ENCODE measurements around the gene BCO2.
"Not testable (repeated sequence)": the region's sequence is repeated elsewhere in the genome, so short reads cannot be mapped to it uniquely, and the experiment has no call there.

The BCO2 gene

GRCh38 chr11:112165049-112165448 is 10.3 kb upstream of the BCO2 start:
- no peak for DNase-seq (ENCODE audit: low read depth in 1 of 2, low spot score in 1 of 2)

GRCh38 chr11:112166562-112166961 is 8.8 kb upstream of the BCO2 start:
- DNase-seq (ENCODE audit: low read depth in 1 of 2, low spot score in 1 of 2), result no peak

- DNase-seq (ENCODE audit: low read depth in 1 of 2, low spot score in 1 of 2), result no peak
Observed at GRCh38 chr11:112167145-112167544, 8.2 kb upstream of the BCO2 start, which contains the start of gene TEX12. Gene TEX12, plus strand, starts transcription at chr11:112167372. Its CDS starts 1,897 bp downstream, at chr11:112169269.

GRCh38 chr11:112172362-112172994 is 2.8 kb upstream of the BCO2 start:
- no peak for DNase-seq (ENCODE audit: low read depth in 1 of 2, low spot score in 1 of 2)

- no peak for DNase-seq (ENCODE audit: low read depth in 1 of 2, low spot score in 1 of 2)
Observed at GRCh38 chr11:112173152-112173551, 2.2 kb upstream of the BCO2 start.

GRCh38 chr11:112175599-112175952 is 264 bp downstream of the BCO2 start:
- no peak for DNase-seq (ENCODE audit: low read depth in 1 of 2, low spot score in 1 of 2)

GRCh38 chr11:112176077-112176476 is 765 bp downstream of the BCO2 start:
- DNase-seq (ENCODE audit: low read depth in 1 of 2, low spot score in 1 of 2), result no peak

GRCh38 chr11:112177589-112177988 is 2.3 kb downstream of the BCO2 start:
- no peak for DNase-seq (ENCODE audit: low read depth in 1 of 2, low spot score in 1 of 2)

GRCh38 chr11:112178428-112178827 is 3.1 kb downstream of the BCO2 start:
- no peak for DNase-seq (ENCODE audit: low read depth in 1 of 2, low spot score in 1 of 2)

- no peak for DNase-seq (ENCODE audit: low read depth in 1 of 2, low spot score in 1 of 2)
Observed at GRCh38 chr11:112178936-112179335, 3.6 kb downstream of the BCO2 start.

GRCh38 chr11:112179601-112180000 is 4.3 kb downstream of the BCO2 start:
- no peak for DNase-seq (ENCODE audit: low read depth in 1 of 2, low spot score in 1 of 2)

- DNase-seq (ENCODE audit: low read depth in 1 of 2, low spot score in 1 of 2), result no peak
Observed at GRCh38 chr11:112182867-112183266, 7.6 kb downstream of the BCO2 start.

GRCh38 chr11:112185883-112186282 is 10.6 kb downstream of the BCO2 start:
- DNase-seq (ENCODE audit: low read depth in 1 of 2, low spot score in 1 of 2), result no peak

- no peak for DNase-seq (ENCODE audit: low read depth in 1 of 2, low spot score in 1 of 2)
Observed at GRCh38 chr11:112186304-112186703, 11.0 kb downstream of the BCO2 start.

- DNase-seq (ENCODE audit: low read depth in 1 of 2, low spot score in 1 of 2), result not testable (repeated sequence)
Observed at GRCh38 chr11:112195113-112195512, 19.8 kb downstream of the BCO2 start.

GRCh38 chr11:112195951-112196351 is 20.6 kb downstream of the BCO2 start:
- no peak for DNase-seq (ENCODE audit: low read depth in 1 of 2, low spot score in 1 of 2)

GRCh38 chr11:112196519-112197087 is 21.3 kb downstream of the BCO2 start:
- no peak for DNase-seq (ENCODE audit: low read depth in 1 of 2, low spot score in 1 of 2)

GRCh38 chr11:112199101-112199500 is 23.8 kb downstream of the BCO2 start:
- not testable (repeated sequence) for DNase-seq (ENCODE audit: low read depth in 1 of 2, low spot score in 1 of 2)

GRCh38 chr11:112200252-112200651 is 24.9 kb downstream of the BCO2 start:
- DNase-seq (ENCODE audit: low read depth in 1 of 2, low spot score in 1 of 2), result no peak

GRCh38 chr11:112206071-112206470 is 30.8 kb downstream of the BCO2 start:
- no peak for DNase-seq (ENCODE audit: low read depth in 1 of 2, low spot score in 1 of 2)

GRCh38 chr11:112210890-112211289 is 35.6 kb downstream of the BCO2 start:
- no peak for DNase-seq (ENCODE audit: low read depth in 1 of 2, low spot score in 1 of 2)

- DNase-seq (ENCODE audit: low read depth in 1 of 2, low spot score in 1 of 2), result no peak
Observed at GRCh38 chr11:112211536-112211935, 36.2 kb downstream of the BCO2 start.

- DNase-seq (ENCODE audit: low read depth in 1 of 2, low spot score in 1 of 2), result no peak
Observed at GRCh38 chr11:112212290-112212689, 37.0 kb downstream of the BCO2 start.

All from activated T-helper 1 cell treated with anti-CD3 and anti-CD28 coated beads, Interleukin-2, amount 50 U/mL, for 16 hours (primary cell).